ENCODE data around the gene SMG6. TPM values are rescaled to one million over a fixed set of nuclear protein-coding genes. Genes with fewer than 3 reads are reported as not detected.

The SMG6 gene
- total and polyA plus RNA-seq, 2 donors (not counting 3 experiments of a cell fraction or from before 2014, with no cell fraction given), result 40.1 to 42.2 TPM

GRCh38 chr17:2144701-2145100, 158.9 kb downstream of the SMG6 start:
- POLR2A ChIA-PET, result no interaction called here
- Histone ChIP-seq H3K27me3 (ENCODE audit: control insufficient read depth in 2 of 2, insufficient read depth in 2 of 2, low read length in 2 of 2) (no peaks in the 10 kb centered on the region), H3K9me1 (replicated peaks; ENCODE audit: control insufficient read depth, extremely low read depth, insufficient read depth, low read length) (no peaks in the 10 kb centered on the region), H3K9ac (replicated peaks; ENCODE audit: extremely low read depth, insufficient read depth, low read length) (no peak overlapping the region), H3K4me2 (ENCODE audit: insufficient read depth, low read length) (no peak overlapping the region), H2AFZ (ENCODE audit: low read depth, low read length) (no peak overlapping the region), H3K27ac (ENCODE audit: insufficient read depth, low read depth, low read length) (no peak overlapping the region), H3K9me3 (replicated peaks; ENCODE audit: control insufficient read depth, insufficient read depth, low read length) (no peaks in the 10 kb centered on the region), H4K20me1 (replicated peaks; ENCODE audit: control insufficient read depth, extremely low read depth, insufficient read depth, low read length) (no peaks in the 10 kb centered on the region), H3K36me3 (ENCODE audit: control insufficient read depth in 2 of 2, extremely low read depth in 1 of 2, insufficient read depth in 2 of 2, low read length in 2 of 2) (peaks cover 0 to 4% of the 10 kb centered on the region in 2 experiments), H3K4me3 (replicated peaks in 1 of 3; ENCODE audit: insufficient read depth in 1 of 3, low read depth in 1 of 3, low read length in 3 of 3) (no peak overlapping the region), H3K4me1 (ENCODE audit: control insufficient read depth, extremely low read depth, insufficient read depth, low read length) (no peaks in the 10 kb centered on the region), H3K79me2 (ENCODE audit: control insufficient read depth, insufficient read depth, low read length) (no peaks in the 10 kb centered on the region)
- BruUV-seq (replicated peaks), result no TSS peak
- no peak for FAIRE-seq
- dilution Hi-C loops (cut with MboI; ENCODE audit: extremely low pct_ligation_motif_present, low sequenced_read_pairs) (no loop called here), intact Hi-C loops (cut with micrococcal nuclease) (no loop called here)
- no peak for DNase-seq (ENCODE audit: low read depth, low spot score)
- TF ChIP-seq MYC (IDR thresholded peaks at IDR 0.05; ENCODE audit: low read depth, low read length) (no peak), EZH2 (IDR thresholded peaks at IDR 0.05; ENCODE audit: borderline replicate concordance, low read depth, low read length, severe bottlenecking) (no peak), MAX (IDR thresholded peaks at IDR 0.05; ENCODE audit: insufficient read depth, insufficient read length) (no peak), JUN (IDR thresholded peaks at IDR 0.05; ENCODE audit: borderline replicate concordance, insufficient read depth, insufficient read length, low read depth) (no peak), FOS (IDR thresholded peaks at IDR 0.05; ENCODE audit: borderline replicate concordance, insufficient read depth, low read length) (no peak), CTCF (IDR thresholded peaks at IDR 0.05; ENCODE audit: extremely low read depth in 1 of 2, insufficient read depth in 1 of 2, low read depth in 1 of 2, low read length in 2 of 2) (no peak), GATA2 (IDR thresholded peaks at IDR 0.05; ENCODE audit: insufficient read depth, insufficient read length, low read depth, low read length) (no peak), POLR2AphosphoS5 (IDR thresholded peaks at IDR 0.05; ENCODE audit: insufficient read depth, low read depth, low read length) (no peak)
- CTCF ChIA-PET, result interaction anchor here (1.0 to 2.6 kb wide), 7 partner anchors 8 to 87 kb away, joined by 3 to 15 read pairs (median 5); no protein-coding TSS in a partner anchor
